Adrenal gland (tissue), 12 donors: ENCODE data around the gene HNRNPM. TPM values are rescaled to one million over a fixed set of nuclear protein-coding genes. Genes with fewer than 3 reads are reported as not detected.
A peak's percentile ranks its signal among the peaks of the same experiment; 100 is the strongest.

Experiments used
- DNase-seq, 7 donors: peaks; one replicate each; pipeline ENCODE4 v3.0.0-alpha.2; 2019 to 2020
- H3K27ac ChIP-seq, 5 donors: fragments of 200-600 bp; sonication (generic) in 4 of 5; 1 replicate in 3 of 5; 2 replicates in 2 of 5; pipeline versions ENCODE4 v1.5.1 to v1.8.0; 2016 to 2020; ENCODE audit warnings: mild to moderate bottlenecking in 1 of 5
- H3K27me3 ChIP-seq: fragments of 200-600 bp; 2 replicates; pipeline ENCODE4 v1.8.0; 2021
- H3K36me3 ChIP-seq, 2 donors: fragments of 200-600 bp; replicated peaks in 1 of 2; 1 replicate in 1 of 2; 2 replicates in 1 of 2; pipeline versions ENCODE4 v1.5.1 to v1.8.0; 2018 to 2022
- H3K4me1 ChIP-seq, 2 donors: fragments of 200-600 bp; replicated peaks in 1 of 2; 1 replicate in 1 of 2; 2 replicates in 1 of 2; pipeline versions ENCODE4 v1.5.1 to v1.8.0; 2018 to 2021
- H3K4me3 ChIP-seq, 4 donors: fragments of 200-600 bp; sonication (generic) in 3 of 4; one replicate each; pipeline ENCODE4 v1.5.1; 2016 to 2018
- H3K9me3 ChIP-seq, 3 donors: fragments of 200-600 bp; sonication (generic) in 1 of 3; replicated peaks in 1 of 3; 1 replicate in 2 of 3; 2 replicates in 1 of 3; pipeline versions ENCODE4 v1.5.1 to v1.8.0; 2016 to 2021
- CTCF ChIP-seq, 6 experiments: fragments of 450-650 bp in 4 of 6; fragments of 200-600 bp in 2 of 6; sonication (generic) in 1 of 6; IDR thresholded peaks; 1 replicate in 5 of 6; 2 replicates in 1 of 6; pipeline versions ENCODE4 v1.5.1 to v1.8.0; 2016 to 2021; ENCODE audit warnings: antibody characterized with exemption in 6 of 6, mild to moderate bottlenecking in 2 of 6, moderate library complexity in 1 of 6
- POLR2A ChIP-seq, 2 donors: fragments of 450-650 bp; IDR thresholded peaks; one replicate each; pipeline ENCODE4 v1.6.1; 2017; ENCODE audit warnings: antibody characterized with exemption in 2 of 2, mild to moderate bottlenecking in 2 of 2, moderate library complexity in 1 of 2
- WGBS, 4 donors: extraction: QIAGEN DNeasy Blood & Tissue Kit in 2 of 4; methylation state at CpG; one replicate each; pipeline versions ENCODE4 v1.1.5 to v1.1.7; 2013 to 2017; 5-methylcytosine and 5-hydroxymethylcytosine counted together
- intact Hi-C, 2 donors: fragments of 100-400 bp; cut with DNase I; formaldehyde crosslinking; loops; one replicate each; pipeline versions ENCODE4 v1.14.1 to v1.15.0; 2022 to 2023
- polyA plus RNA-seq, 3 donors: library from polyadenylated mRNA; stranded (reverse); fragments of 200-250 nt in 2 of 3; fragments of 350-450 nt in 1 of 3; fragmentation: Illumina TruSeq in 1 of 3; extraction: RNeasy Lipid Tissue Mini Kit (QIAGEN cat#74804) in 1 of 3; gene quantifications; one replicate each; pipeline ENCODE4 v1.2.3, GENCODE V29; 2013 to 2014
- total RNA-seq, 9 donors: library from RNA; depleted of rRNA in 4 of 9; stranded (reverse); fragments of >200 nt in 4 of 9; fragments of 120-200 nt in 1 of 9; fragmentation: NEBNext Ultra II Directional in 1 of 9; extraction: Animal tissue kit (Norgen Biotek cat#: 25700) in 1 of 9; gene quantifications; one replicate each; pipeline versions ENCODE4 v1.1.0 to v1.2.4, GENCODE V29; 2013 to 2023
- donor health status: healthy with polysubstance abuse.
- donor health status: Bipolar disorder and iron deficiency.
- donor health status: DM: yes; HTN: yes; CAD: no.
- donor health status: DM: no; HTN: no; CAD: no.
- donor health status: DM: no; HTN: no; CAD: no.
- donor health status: DM: yes; HTN: yes; CAD: no.

The HNRNPM gene
- total and polyA plus RNA-seq, 12 donors = 51.7 to 262 (median 77.4) TPM

- peaks cover 23 to 52% of the 10 kb centered on the region in 2 donors for H3K4me1 ChIP-seq
- H3K27ac ChIP-seq = no peak overlapping the region
- 89 to 94% (median 91%) methylated on average over 14 of the region's 14 CpGs for WGBS, 4 donors
- TF ChIP-seq POLR2A (IDR thresholded peaks at IDR 0.05) (no peak), CTCF (IDR thresholded peaks at IDR 0.05) (no peak)
- peak in 1 of 7 donors; percentile 50 for DNase-seq
- H3K9me3 ChIP-seq = no peaks in the 10 kb centered on the region
- H3K27me3 ChIP-seq = no peaks in the 10 kb centered on the region
- H3K4me3 ChIP-seq = no peak overlapping the region
- intact Hi-C loops = no loop called here
- H3K36me3 ChIP-seq = peaks cover 0 to 47% of the 10 kb centered on the region in 2 donors
These were observed 17.1 kb downstream of the HNRNPM start for GRCh38 chr19:8461891-8462290.

- TF ChIP-seq POLR2A (IDR thresholded peaks at IDR 0.05) (no peak), CTCF (IDR thresholded peaks at IDR 0.05) (no peak)
- 79 to 87% (median 81%) methylated on average over 5 of the region's 5 CpGs for WGBS, 4 donors
- no peak overlapping the region for H3K4me3 ChIP-seq
- H3K9me3 ChIP-seq = no peaks in the 10 kb centered on the region
- intact Hi-C loops = no loop called here
- no peaks in the 10 kb centered on the region for H3K27me3 ChIP-seq
- peaks cover 0 to 48% of the 10 kb centered on the region in 2 donors for H3K36me3 ChIP-seq
- H3K4me1 ChIP-seq = peaks cover 23 to 45% of the 10 kb centered on the region in 2 donors
- DNase-seq = no peak
- no peak overlapping the region for H3K27ac ChIP-seq
These were observed 17.8 kb downstream of the HNRNPM start for GRCh38 chr19:8462571-8462970.

- Histone ChIP-seq H3K4me1 (peaks cover 15 to 39% of the 10 kb centered on the region in 2 donors), H3K36me3 (peaks cover 0 to 54% of the 10 kb centered on the region in 2 donors), H3K4me3 (no peak overlapping the region), H3K27ac (no peak overlapping the region), H3K27me3 (no peaks in the 10 kb centered on the region), H3K9me3 (no peaks in the 10 kb centered on the region)
- no peak for DNase-seq
- WGBS, 4 donors = 92 to 98% (median 96%) methylated on average over 8 of the region's 8 CpGs
- TF ChIP-seq CTCF (IDR thresholded peaks at IDR 0.05) (no peak), POLR2A (IDR thresholded peaks at IDR 0.05) (no peak)
- intact Hi-C loops = no loop called here
These were observed 18.6 kb downstream of the HNRNPM start for GRCh38 chr19:8463365-8463764.

- no peak overlapping the region for H3K4me3 ChIP-seq
- no peak for DNase-seq
- intact Hi-C loops = no loop called here
- no peaks in the 10 kb centered on the region for H3K9me3 ChIP-seq
- peaks cover 0 to 81% of the 10 kb centered on the region in 2 donors for H3K36me3 ChIP-seq
- H3K4me1 ChIP-seq = peaks cover 9 to 30% of the 10 kb centered on the region in 2 donors
- no peaks in the 10 kb centered on the region for H3K27me3 ChIP-seq
- H3K27ac ChIP-seq = no peak overlapping the region
- WGBS, 4 donors = 89 to 94% (median 92%) methylated on average over 4 of the region's 4 CpGs
- TF ChIP-seq CTCF (IDR thresholded peaks at IDR 0.05) = no peak
- TF ChIP-seq POLR2A (IDR thresholded peaks at IDR 0.05) = no peak
These were observed 21.2 kb downstream of the HNRNPM start for GRCh38 chr19:8466018-8466417.
